GM19193 (cell line): Measurements from ENCODE around the gene OR10G7.

Experiments used
- POLR2A ChIP-seq: IDR thresholded peaks from 4 replicates; pipeline ENCODE4 v1.6.1; 2011; ENCODE audit not compliant: insufficient read depth, insufficient read length; ENCODE audit errors: extremely low read depth

Gene OR10G7

GRCh38 chr11:124041254-124041653 is at the start of gene OR10G7:
Gene OR10G7 (minus strand): TSS chr11:124041325. CDS start chr11:124039001, 2,324 bp downstream.
- TF ChIP-seq POLR2A, result no peak

- no peak for TF ChIP-seq POLR2A
Observed at GRCh38 chr11:124085997-124086846, 45.1 kb upstream of the OR10G7 start.

- no peak for TF ChIP-seq POLR2A
Observed at GRCh38 chr11:124085583-124085982, 44.5 kb upstream of the OR10G7 start.

GRCh38 chr11:124082371-124082770 is 41.2 kb upstream of the OR10G7 start:
- no peak for TF ChIP-seq POLR2A

- no peak for TF ChIP-seq POLR2A
Observed at GRCh38 chr11:124081483-124081882, 40.4 kb upstream of the OR10G7 start.

GRCh38 chr11:124080327-124081001 is 39.3 kb upstream of the OR10G7 start:
- TF ChIP-seq POLR2A, result no peak

- TF ChIP-seq POLR2A, result no peak
Observed at GRCh38 chr11:124079631-124080326, 38.7 kb upstream of the OR10G7 start.

- no peak for TF ChIP-seq POLR2A
Observed at GRCh38 chr11:124078591-124078990, 37.5 kb upstream of the OR10G7 start.

GRCh38 chr11:124077266-124077665 is 36.1 kb upstream of the OR10G7 start:
- TF ChIP-seq POLR2A, result no peak

- no peak for TF ChIP-seq POLR2A
Observed at GRCh38 chr11:124075841-124076651, 34.9 kb upstream of the OR10G7 start.

GRCh38 chr11:124075492-124075840 is 34.3 kb upstream of the OR10G7 start:
- no peak for TF ChIP-seq POLR2A

- TF ChIP-seq POLR2A, result no peak
Observed at GRCh38 chr11:124074554-124074953, 33.4 kb upstream of the OR10G7 start.

- TF ChIP-seq POLR2A, result no peak
Observed at GRCh38 chr11:124072147-124072546, 31.0 kb upstream of the OR10G7 start.

- TF ChIP-seq POLR2A, result no peak
Observed at GRCh38 chr11:124071623-124071948, 30.5 kb upstream of the OR10G7 start.
